Neural cell (in vitro differentiated cells): ENCODE data around the gene KLHL22. TPM values are rescaled to one million over a fixed set of nuclear protein-coding genes. Genes with fewer than 3 reads are reported as not detected.
"Not testable (repeated sequence)": the region's sequence is repeated elsewhere in the genome, so short reads cannot be mapped to it uniquely, and the experiment has no call there.

Experiments
- H2AFZ ChIP-seq: fragments of 200-600, 300-800 bp; sonication (generic), shearing (Covaris generic); 2 replicates; pipeline ENCODE4 v1.6.0; 2014; ENCODE audit warnings: low read depth, mild to moderate bottlenecking, antibody characterized with exemption, low read length, moderate library complexity
- H3F3A ChIP-seq: fragments of 200-600 bp; shearing (Covaris generic); 2 replicates; pipeline ENCODE4 v1.6.1; 2016; ENCODE audit warnings: mild to moderate bottlenecking, moderate library complexity, mixed read lengths, antibody characterized with exemption, low read length; ENCODE audit not compliant: insufficient read depth, poor library complexity, severe bottlenecking
- H3K27ac ChIP-seq: fragments of 200-600, 300-800 bp; sonication (generic), shearing (Covaris generic); 2 replicates; pipeline ENCODE4 v1.5.1; 2014; ENCODE audit warnings: mild to moderate bottlenecking, low read length, moderate library complexity
- H3K27me3 ChIP-seq: fragments of 300-800, 200-600 bp; sonication (generic), shearing (Covaris generic); 2 replicates; pipeline ENCODE4 v1.6.0; 2014; ENCODE audit warnings: mild to moderate bottlenecking, low read depth, low read length, moderate library complexity; ENCODE audit not compliant: insufficient read depth
- H3K36me3 ChIP-seq: fragments of 300-800, 200-600 bp; sonication (generic), shearing (Covaris generic); 2 replicates; pipeline ENCODE4 v1.5.1; 2014; ENCODE audit warnings: mild to moderate bottlenecking, antibody characterized with exemption, low read length, moderate library complexity; ENCODE audit not compliant: insufficient read depth
- H3K4me2 ChIP-seq: fragments of 300-800, 200-600 bp; sonication (generic), shearing (Covaris generic); 2 replicates; pipeline ENCODE4 v1.6.0; 2014; ENCODE audit warnings: mild to moderate bottlenecking, low read length
- H3K4me3 ChIP-seq: fragments of 300-800, 200-600 bp; sonication (generic), shearing (Covaris generic); 2 replicates; pipeline ENCODE4 v1.5.1; 2014; ENCODE audit warnings: mild to moderate bottlenecking, low read length, moderate library complexity
- H3K79me2 ChIP-seq: fragments of 200-600 bp; shearing (Covaris generic); replicated peaks from 2 replicates; pipeline ENCODE4 v1.6.0; 2014; ENCODE audit warnings: mild to moderate bottlenecking, low read length, moderate library complexity; ENCODE audit not compliant: insufficient read depth
- H3K9ac ChIP-seq: fragments of 300-800, 200-600 bp; sonication (generic), shearing (Covaris generic); 2 replicates; pipeline ENCODE4 v1.6.1; 2016; ENCODE audit warnings: mild to moderate bottlenecking, low read length, mixed read lengths
- H3K9me2 ChIP-seq: fragments of 200-600 bp; shearing (Covaris generic); 2 replicates; pipeline ENCODE4 v1.6.1; 2016; ENCODE audit warnings: mild to moderate bottlenecking, low read length, mixed read lengths; ENCODE audit not compliant: insufficient read depth
- H3K9me3 ChIP-seq: fragments of 200-600, 300-800 bp; sonication (generic), shearing (Covaris generic); 2 replicates; pipeline ENCODE4 v1.6.1; 2016; ENCODE audit warnings: mild to moderate bottlenecking, mixed run types, low read length, moderate library complexity, mixed read lengths
- H4K20me1 ChIP-seq: fragments of 200-600 bp; shearing (Covaris generic); 2 replicates; pipeline ENCODE4 v1.6.1; 2016; ENCODE audit warnings: mild to moderate bottlenecking, mixed run types; ENCODE audit not compliant: insufficient read depth
- EP300 ChIP-seq: fragments of 450-650 bp; conservative IDR thresholded peaks from 2 replicates; pipeline ENCODE4 v1.6.1; 2014; ENCODE audit warnings: antibody characterized with exemption, mild to moderate bottlenecking, moderate library complexity; ENCODE audit not compliant: poor library complexity, severe bottlenecking
- EZH2 ChIP-seq: fragments of 200-600, 300-800 bp; shearing (Covaris generic), sonication (generic); IDR thresholded peaks from 2 replicates; pipeline ENCODE4 v1.6.1; 2014; ENCODE audit warnings: antibody characterized with exemption, low read length, borderline replicate concordance, mild to moderate bottlenecking; ENCODE audit not compliant: insufficient read depth, poor library complexity, severe bottlenecking
- MXI1 ChIP-seq: fragments of 450-650 bp; conservative IDR thresholded peaks from 2 replicates; pipeline ENCODE4 v1.6.1; 2014; ENCODE audit warnings: antibody characterized with exemption, mild to moderate bottlenecking; ENCODE audit not compliant: poor library complexity, severe bottlenecking
- POLR2AphosphoS5 ChIP-seq: IDR thresholded peaks from 2 replicates; pipeline ENCODE4 v1.6.1; 2012
- RAD21 ChIP-seq: fragments of 450-650 bp; conservative IDR thresholded peaks from 2 replicates; pipeline ENCODE4 v1.6.1; 2014; ENCODE audit warnings: antibody characterized with exemption, mild to moderate bottlenecking, moderate library complexity
- SMC3 ChIP-seq: fragments of 450-650 bp; conservative IDR thresholded peaks from 2 replicates; pipeline ENCODE4 v1.6.1; 2014; ENCODE audit warnings: antibody characterized with exemption, mild to moderate bottlenecking, moderate library complexity; ENCODE audit not compliant: poor library complexity
- TAF1 ChIP-seq: IDR thresholded peaks from 2 replicates; pipeline ENCODE4 v1.6.1; 2012; ENCODE audit warnings: low read depth
- polyA minus RNA-seq: library from RNA; depleted of rRNA, polyadenylated mRNA; stranded (reverse); fragments of >200 nt; gene quantifications from 2 replicates; pipeline ENCODE4 v1.2.3, GENCODE V29; 2014
- polyA plus RNA-seq: library from polyadenylated mRNA; depleted of rRNA; stranded (reverse); fragments of >200 nt; gene quantifications from 2 replicates; pipeline ENCODE4 v1.2.3, GENCODE V29; 2014
- TF ChIP-seq, protein P1 (sequence below): IDR thresholded peaks from 2 replicates; pipeline ENCODE4 v1.6.1; 2012; ENCODE audit warnings: borderline replicate concordance
- TF ChIP-seq, protein P2 (sequence below): fragments of 450-650 bp; IDR thresholded peaks from 2 replicates; pipeline ENCODE4 v1.5.1; 2014; ENCODE audit warnings: antibody characterized with exemption, mild to moderate bottlenecking, moderate library complexity; ENCODE audit not compliant: poor library complexity, severe bottlenecking

KLHL22 gene, protein sequence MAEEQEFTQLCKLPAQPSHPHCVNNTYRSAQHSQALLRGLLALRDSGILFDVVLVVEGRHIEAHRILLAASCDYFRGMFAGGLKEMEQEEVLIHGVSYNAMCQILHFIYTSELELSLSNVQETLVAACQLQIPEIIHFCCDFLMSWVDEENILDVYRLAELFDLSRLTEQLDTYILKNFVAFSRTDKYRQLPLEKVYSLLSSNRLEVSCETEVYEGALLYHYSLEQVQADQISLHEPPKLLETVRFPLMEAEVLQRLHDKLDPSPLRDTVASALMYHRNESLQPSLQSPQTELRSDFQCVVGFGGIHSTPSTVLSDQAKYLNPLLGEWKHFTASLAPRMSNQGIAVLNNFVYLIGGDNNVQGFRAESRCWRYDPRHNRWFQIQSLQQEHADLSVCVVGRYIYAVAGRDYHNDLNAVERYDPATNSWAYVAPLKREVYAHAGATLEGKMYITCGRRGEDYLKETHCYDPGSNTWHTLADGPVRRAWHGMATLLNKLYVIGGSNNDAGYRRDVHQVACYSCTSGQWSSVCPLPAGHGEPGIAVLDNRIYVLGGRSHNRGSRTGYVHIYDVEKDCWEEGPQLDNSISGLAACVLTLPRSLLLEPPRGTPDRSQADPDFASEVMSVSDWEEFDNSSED
- polyA plus RNA-seq, result 59.5 and 68.6 TPM in 2 replicates
- polyA minus RNA-seq, result 63.3 and 70.8 TPM in 2 replicates

DNA sequence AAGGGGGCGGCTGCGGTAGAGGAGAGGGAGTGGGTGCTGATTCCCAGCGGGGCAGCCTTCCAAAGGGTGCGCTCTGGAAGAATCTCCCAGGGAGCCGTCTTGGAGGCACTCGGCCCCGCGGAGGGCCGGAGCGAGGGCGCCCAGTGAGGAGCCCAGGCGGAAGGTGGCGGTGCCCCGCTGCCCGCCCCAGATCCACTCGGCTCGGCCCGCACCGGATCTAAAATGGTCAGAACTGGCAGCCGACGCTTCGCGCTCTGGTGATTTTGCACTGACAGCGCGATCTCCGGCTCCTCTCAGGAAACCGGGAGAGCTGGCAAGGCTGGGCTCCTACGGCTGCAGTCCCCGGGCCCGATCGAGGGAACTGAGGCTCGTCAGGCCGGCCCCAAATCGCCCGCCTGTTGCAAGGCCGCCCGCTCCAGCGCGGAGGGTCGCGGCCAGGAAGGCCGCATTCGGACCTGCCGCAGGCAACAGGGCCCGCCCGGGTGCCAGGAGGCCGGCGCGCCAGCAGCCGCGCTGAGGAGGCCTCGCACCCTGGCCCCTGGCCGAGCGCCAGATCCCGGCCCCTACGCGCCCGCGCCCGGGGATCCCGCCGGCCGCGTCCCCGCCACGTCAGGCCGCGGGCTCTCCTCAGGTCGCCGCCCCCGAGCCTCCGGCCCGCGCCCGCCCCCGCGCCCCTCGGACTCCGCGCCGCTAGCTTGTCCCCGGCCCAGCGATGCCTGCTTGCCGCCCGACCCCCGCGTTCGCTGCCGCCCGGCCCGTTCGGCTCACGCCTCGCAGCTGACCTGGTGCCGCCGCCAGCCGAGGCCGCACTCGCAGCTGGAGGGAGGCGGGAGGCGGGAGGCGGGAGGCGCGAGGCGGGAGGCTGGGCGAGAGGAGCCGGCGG is at the start of gene KLHL22:
TSS of gene KLHL22 (minus strand) at position 818 of the 883 bp plus-strand sequence. CDS start 6,584 bp downstream, outside the sequence.
- no peaks in the 10 kb centered on the region for H3K36me3 ChIP-seq

DNA sequence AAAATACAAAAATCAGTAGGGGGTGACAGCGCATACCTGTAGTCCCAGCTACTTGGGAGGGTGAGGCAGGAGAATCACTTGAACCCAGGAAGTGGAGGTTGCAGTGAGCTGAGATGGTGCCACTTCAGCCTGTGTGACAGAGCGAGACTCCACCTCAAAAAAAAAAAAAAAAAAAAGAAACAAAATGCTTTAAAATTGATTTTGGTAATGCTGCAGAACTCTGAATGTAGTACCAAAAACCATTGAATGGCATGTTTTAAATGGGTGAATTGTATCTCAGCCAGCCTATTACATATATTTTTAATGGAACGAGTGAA is 49.7 kb upstream of the KLHL22 start:
- not testable (repeated sequence) for H3K9ac ChIP-seq, H3K9me2 ChIP-seq, H3K9me3 ChIP-seq, H4K20me1 ChIP-seq, H3F3A ChIP-seq, H3K4me3 ChIP-seq, H3K27me3 ChIP-seq, H3K79me2 ChIP-seq, H3K4me2 ChIP-seq, H2AFZ ChIP-seq, H3K27ac ChIP-seq, H3K36me3 ChIP-seq

More for the DNA sequence above, at the start of gene KLHL22:
- peak within 1 kb of the TSS; percentile 98 for H3K27ac ChIP-seq
- peak within 1 kb of the TSS; percentile 98 for H3K9ac ChIP-seq
- H4K20me1 ChIP-seq, result no peaks in the 10 kb centered on the region
- H3F3A ChIP-seq, result no peaks in the 10 kb centered on the region
- no peaks in the 10 kb centered on the region for H3K9me2 ChIP-seq
- H3K27me3 ChIP-seq, result no peaks in the 10 kb centered on the region
- TF ChIP-seq, protein P1, sequence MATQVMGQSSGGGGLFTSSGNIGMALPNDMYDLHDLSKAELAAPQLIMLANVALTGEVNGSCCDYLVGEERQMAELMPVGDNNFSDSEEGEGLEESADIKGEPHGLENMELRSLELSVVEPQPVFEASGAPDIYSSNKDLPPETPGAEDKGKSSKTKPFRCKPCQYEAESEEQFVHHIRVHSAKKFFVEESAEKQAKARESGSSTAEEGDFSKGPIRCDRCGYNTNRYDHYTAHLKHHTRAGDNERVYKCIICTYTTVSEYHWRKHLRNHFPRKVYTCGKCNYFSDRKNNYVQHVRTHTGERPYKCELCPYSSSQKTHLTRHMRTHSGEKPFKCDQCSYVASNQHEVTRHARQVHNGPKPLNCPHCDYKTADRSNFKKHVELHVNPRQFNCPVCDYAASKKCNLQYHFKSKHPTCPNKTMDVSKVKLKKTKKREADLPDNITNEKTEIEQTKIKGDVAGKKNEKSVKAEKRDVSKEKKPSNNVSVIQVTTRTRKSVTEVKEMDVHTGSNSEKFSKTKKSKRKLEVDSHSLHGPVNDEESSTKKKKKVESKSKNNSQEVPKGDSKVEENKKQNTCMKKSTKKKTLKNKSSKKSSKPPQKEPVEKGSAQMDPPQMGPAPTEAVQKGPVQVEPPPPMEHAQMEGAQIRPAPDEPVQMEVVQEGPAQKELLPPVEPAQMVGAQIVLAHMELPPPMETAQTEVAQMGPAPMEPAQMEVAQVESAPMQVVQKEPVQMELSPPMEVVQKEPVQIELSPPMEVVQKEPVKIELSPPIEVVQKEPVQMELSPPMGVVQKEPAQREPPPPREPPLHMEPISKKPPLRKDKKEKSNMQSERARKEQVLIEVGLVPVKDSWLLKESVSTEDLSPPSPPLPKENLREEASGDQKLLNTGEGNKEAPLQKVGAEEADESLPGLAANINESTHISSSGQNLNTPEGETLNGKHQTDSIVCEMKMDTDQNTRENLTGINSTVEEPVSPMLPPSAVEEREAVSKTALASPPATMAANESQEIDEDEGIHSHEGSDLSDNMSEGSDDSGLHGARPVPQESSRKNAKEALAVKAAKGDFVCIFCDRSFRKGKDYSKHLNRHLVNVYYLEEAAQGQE, result peak; percentile 61
- TF ChIP-seq, protein P2, sequence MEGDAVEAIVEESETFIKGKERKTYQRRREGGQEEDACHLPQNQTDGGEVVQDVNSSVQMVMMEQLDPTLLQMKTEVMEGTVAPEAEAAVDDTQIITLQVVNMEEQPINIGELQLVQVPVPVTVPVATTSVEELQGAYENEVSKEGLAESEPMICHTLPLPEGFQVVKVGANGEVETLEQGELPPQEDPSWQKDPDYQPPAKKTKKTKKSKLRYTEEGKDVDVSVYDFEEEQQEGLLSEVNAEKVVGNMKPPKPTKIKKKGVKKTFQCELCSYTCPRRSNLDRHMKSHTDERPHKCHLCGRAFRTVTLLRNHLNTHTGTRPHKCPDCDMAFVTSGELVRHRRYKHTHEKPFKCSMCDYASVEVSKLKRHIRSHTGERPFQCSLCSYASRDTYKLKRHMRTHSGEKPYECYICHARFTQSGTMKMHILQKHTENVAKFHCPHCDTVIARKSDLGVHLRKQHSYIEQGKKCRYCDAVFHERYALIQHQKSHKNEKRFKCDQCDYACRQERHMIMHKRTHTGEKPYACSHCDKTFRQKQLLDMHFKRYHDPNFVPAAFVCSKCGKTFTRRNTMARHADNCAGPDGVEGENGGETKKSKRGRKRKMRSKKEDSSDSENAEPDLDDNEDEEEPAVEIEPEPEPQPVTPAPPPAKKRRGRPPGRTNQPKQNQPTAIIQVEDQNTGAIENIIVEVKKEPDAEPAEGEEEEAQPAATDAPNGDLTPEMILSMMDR, result no peak
- TF ChIP-seq SMC3, result no peak
- no peak for TF ChIP-seq EZH2
- no peak for TF ChIP-seq EP300
- TF ChIP-seq TAF1, result peak; percentile 36
- peak; percentile 88 for TF ChIP-seq POLR2AphosphoS5
- no peak for TF ChIP-seq MXI1
- TF ChIP-seq RAD21, result no peak
- peak within 1 kb of the TSS; percentile 100 for H2AFZ ChIP-seq
- H3K4me2 ChIP-seq, result peak within 1 kb of the TSS; percentile 95
- peak within 1 kb of the TSS; percentile 96 for H3K4me3 ChIP-seq
- no peaks in the 10 kb centered on the region for H3K9me3 ChIP-seq
- peaks cover 20% of the 10 kb centered on the region for H3K79me2 ChIP-seq
